Measurements from ENCODE around the gene KCNJ14. TPM values are rescaled to one million over a fixed set of nuclear protein-coding genes. Genes with fewer than 3 reads are reported as not detected.

Gene KCNJ14
- total RNA-seq, 1 experiment from 2014 or later = 1.4 TPM

DNA sequence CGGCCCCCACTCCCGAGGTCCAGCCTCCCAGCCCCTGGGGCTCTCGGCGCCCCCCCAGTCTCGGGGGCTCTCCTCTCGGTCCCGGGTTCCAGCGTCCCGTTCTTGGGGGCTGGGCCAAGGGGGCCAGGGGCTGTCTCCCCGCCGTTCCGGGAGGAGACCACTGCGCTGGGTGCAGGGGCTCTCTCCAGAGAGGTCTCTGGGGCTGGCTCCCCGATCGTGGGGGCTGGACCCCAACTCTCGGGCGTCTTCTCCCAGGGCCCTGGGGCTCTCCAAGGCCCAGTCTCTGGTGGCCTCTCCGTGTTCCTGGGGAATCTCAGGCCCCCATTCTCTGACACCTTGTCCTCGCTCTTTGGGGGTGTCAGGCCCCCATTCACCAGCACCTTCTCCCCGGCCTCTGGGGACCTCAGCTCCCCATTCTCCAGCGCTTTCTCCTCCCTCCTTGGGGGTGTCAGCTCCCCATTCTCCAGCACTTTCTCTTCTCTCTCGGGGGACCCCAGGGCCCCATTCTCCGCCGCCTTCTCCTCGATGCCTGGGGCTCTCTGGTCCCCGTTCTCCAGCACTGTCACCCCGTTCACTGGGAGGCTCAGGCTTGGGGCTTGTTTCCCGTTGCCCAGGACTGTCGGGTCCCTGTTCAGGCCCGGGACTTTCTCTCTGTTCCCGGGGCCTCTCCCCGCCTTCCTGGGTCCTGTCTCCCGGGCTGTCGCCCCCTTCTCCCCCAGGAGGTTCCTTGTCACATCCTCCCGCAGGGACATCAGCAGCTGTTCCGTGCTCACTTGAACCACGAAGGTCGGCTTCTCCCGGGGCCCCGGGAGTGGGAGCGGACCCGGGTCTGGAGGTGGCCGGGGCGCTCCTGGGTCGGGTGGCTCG lies 42.6 kb downstream of the KCNJ14 start:
- no peak overlapping the region for H3K4me2 ChIP-seq (ENCODE audit: low read length)
- DNase-seq (no peak), ATAC-seq (no peak)
- H3K4me3 ChIP-seq (ENCODE audit: low read length) = no peak overlapping the region
- H3K9me3 ChIP-seq (ENCODE audit: low read length) = no peaks in the 10 kb centered on the region
- CTCF ChIA-PET = no interaction called here
- BruUV-seq (replicated peaks) = no TSS peak
- peaks cover 12% of the 10 kb centered on the region for H3K4me1 ChIP-seq (ENCODE audit: insufficient read depth, low read length)
- no peaks in the 10 kb centered on the region for H3K36me3 ChIP-seq (ENCODE audit: low read depth, low read length)
- TF ChIP-seq, protein P1, sequence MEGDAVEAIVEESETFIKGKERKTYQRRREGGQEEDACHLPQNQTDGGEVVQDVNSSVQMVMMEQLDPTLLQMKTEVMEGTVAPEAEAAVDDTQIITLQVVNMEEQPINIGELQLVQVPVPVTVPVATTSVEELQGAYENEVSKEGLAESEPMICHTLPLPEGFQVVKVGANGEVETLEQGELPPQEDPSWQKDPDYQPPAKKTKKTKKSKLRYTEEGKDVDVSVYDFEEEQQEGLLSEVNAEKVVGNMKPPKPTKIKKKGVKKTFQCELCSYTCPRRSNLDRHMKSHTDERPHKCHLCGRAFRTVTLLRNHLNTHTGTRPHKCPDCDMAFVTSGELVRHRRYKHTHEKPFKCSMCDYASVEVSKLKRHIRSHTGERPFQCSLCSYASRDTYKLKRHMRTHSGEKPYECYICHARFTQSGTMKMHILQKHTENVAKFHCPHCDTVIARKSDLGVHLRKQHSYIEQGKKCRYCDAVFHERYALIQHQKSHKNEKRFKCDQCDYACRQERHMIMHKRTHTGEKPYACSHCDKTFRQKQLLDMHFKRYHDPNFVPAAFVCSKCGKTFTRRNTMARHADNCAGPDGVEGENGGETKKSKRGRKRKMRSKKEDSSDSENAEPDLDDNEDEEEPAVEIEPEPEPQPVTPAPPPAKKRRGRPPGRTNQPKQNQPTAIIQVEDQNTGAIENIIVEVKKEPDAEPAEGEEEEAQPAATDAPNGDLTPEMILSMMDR (conservative IDR thresholded peaks at IDR 0.05; ENCODE audit: low read depth, low read length) = no peak
- TF ChIP-seq EZH2phosphoT487 (IDR thresholded peaks at IDR 0.05; ENCODE audit: borderline replicate concordance, low read length) = no peak
- TF ChIP-seq EZH2 (IDR thresholded peaks at IDR 0.05; ENCODE audit: low read length, unreplicated experiment) = no peak
- no peaks in the 10 kb centered on the region for H3K27me3 ChIP-seq (ENCODE audit: low read length)
- H3K9ac ChIP-seq (ENCODE audit: low read length) = no peak overlapping the region
- no peaks in the 10 kb centered on the region for H4K20me1 ChIP-seq (ENCODE audit: low read length)
- H3K27ac ChIP-seq (ENCODE audit: low read length) = no peak overlapping the region
- no peaks in the 10 kb centered on the region for H3K9me2 ChIP-seq (replicated peaks; ENCODE audit: low read length)
- peaks cover 4% of the 10 kb centered on the region; the same call in 1 of the 2 replicates for H3K79me2 ChIP-seq (ENCODE audit: low read length)
- intact Hi-C loops (cut with micrococcal nuclease) = no loop called here
- POLR2A ChIA-PET (ENCODE audit: unreplicated experiment) = no interaction called here
- no peaks in the 10 kb centered on the region for H3F3A ChIP-seq (ENCODE audit: low read length, unreplicated experiment)
- no peak overlapping the region for H2AFZ ChIP-seq (ENCODE audit: low read length)

DNA sequence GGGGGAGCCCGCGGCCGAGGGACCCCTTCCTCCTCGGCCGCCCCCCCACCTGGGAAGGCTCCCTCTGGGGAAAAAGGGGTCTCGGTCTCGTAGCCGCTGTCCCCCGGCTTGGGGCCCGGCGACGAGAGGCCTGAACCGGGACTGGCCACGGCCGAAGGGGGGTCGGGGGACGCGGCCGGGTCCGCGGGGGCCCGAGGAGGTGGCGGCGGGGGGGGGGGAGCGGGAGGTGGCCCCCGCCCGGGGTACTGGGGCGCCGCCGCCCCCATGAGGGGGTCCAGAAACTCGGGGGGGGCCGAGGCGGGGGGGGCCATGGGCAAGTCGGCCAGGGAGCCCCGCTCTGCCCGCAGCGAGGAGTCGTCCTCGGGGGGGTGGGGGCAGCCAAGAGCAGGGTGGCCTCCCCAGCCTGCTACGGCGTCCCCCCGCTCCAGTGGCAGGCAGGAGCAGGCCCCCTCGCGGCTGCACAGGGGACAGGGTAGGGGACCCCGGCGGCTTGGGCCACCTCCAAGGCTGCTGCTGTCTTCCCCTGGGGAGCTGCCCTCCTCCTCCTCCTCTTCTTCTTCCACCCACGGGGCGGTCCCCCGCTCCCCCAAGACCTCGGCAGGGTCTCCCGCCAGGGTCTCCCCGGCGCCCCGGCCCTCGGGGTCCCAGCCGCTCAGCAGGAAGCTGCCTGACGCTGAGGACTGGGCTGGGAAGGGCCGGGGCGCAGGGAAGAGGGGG lies 43.4 kb downstream of the KCNJ14 start:
- POLR2A ChIA-PET (ENCODE audit: unreplicated experiment) = no interaction called here
- no peak overlapping the region for H3K4me2 ChIP-seq (ENCODE audit: low read length)
- TF ChIP-seq EZH2phosphoT487 (IDR thresholded peaks at IDR 0.05; ENCODE audit: borderline replicate concordance, low read length) (no peak), EZH2 (IDR thresholded peaks at IDR 0.05; ENCODE audit: low read length, unreplicated experiment) (no peak)
- TF ChIP-seq, protein P1 (conservative IDR thresholded peaks at IDR 0.05; ENCODE audit: low read depth, low read length) = no peak
- no peaks in the 10 kb centered on the region for H4K20me1 ChIP-seq (ENCODE audit: low read length)
- H3K27ac ChIP-seq (ENCODE audit: low read length) = no peak overlapping the region
- no peaks in the 10 kb centered on the region for H3K36me3 ChIP-seq (ENCODE audit: low read depth, low read length)
- DNase-seq = no peak
- H3K4me3 ChIP-seq (ENCODE audit: low read length) = no peak overlapping the region
- no peak overlapping the region for H3K9ac ChIP-seq (ENCODE audit: low read length)
- no peaks in the 10 kb centered on the region for H3K9me2 ChIP-seq (replicated peaks; ENCODE audit: low read length)
- peaks cover 12% of the 10 kb centered on the region for H3K4me1 ChIP-seq (ENCODE audit: insufficient read depth, low read length)
- H3K79me2 ChIP-seq (ENCODE audit: low read length) = peaks cover 4% of the 10 kb centered on the region; the same call in 1 of the 2 replicates
- H3K9me3 ChIP-seq (ENCODE audit: low read length) = no peaks in the 10 kb centered on the region
- intact Hi-C loops (cut with micrococcal nuclease) = no loop called here
- CTCF ChIA-PET = no interaction called here
- BruUV-seq (replicated peaks) = no TSS peak
- no peaks in the 10 kb centered on the region for H3F3A ChIP-seq (ENCODE audit: low read length, unreplicated experiment)
- H3K27me3 ChIP-seq (ENCODE audit: low read length) = no peaks in the 10 kb centered on the region
- no peak for ATAC-seq
- no peak overlapping the region for H2AFZ ChIP-seq (ENCODE audit: low read length)

All from PC-3 (cell line).